Panc1 (cell line): ENCODE measurements around the gene MAPK1IP1L. TPM values are rescaled to one million over a fixed set of nuclear protein-coding genes. Genes with fewer than 3 reads are reported as not detected.

Source experiments
- ATAC-seq: fragments of 200-7000 bp; cut with Tn5 transposase; 2 replicates; pipeline ENCODE4 v1.9.1; 2020; ENCODE audit warnings: mild to moderate bottlenecking, moderate library complexity
- BruUV-seq: library from RNA; stranded (reverse); fragments of 400-500 nt; replicated peaks from 2 replicates; lab custom pipeline; 2021; lab: Mats Ljungman, UMichigan
- CTCF ChIA-PET: fragments of 300-600 bp; sonication (Branson Sonifier 250); formaldehyde crosslinking; loops from one replicate; lab custom pipeline; 2022; ENCODE audit warnings: antibody characterized with exemption; lab: Charles Lee
- POLR2A ChIA-PET: fragments of 300-600 bp; sonication (Branson Sonifier 250); formaldehyde crosslinking; loops from one replicate; lab custom pipeline; 2022; ENCODE audit warnings: antibody characterized with exemption; lab: Charles Lee
- DNase-seq: peaks from one replicate; pipeline ENCODE4 v3.0.0-alpha.2; 2010; ENCODE audit warnings: low read depth, low spot score
- H3K27ac ChIP-seq: 2 replicates; pipeline ENCODE4 v1.5.1; 2011; ENCODE audit warnings: mild to moderate bottlenecking, low read length, inconsistent platforms
- H3K27me3 ChIP-seq: fragments of 200-500 bp; sonication (Bioruptor generic); 2 replicates; pipeline ENCODE4 v1.6.0; 2014; ENCODE audit warnings: low read length, inconsistent platforms; ENCODE audit not compliant: control insufficient read depth, insufficient read depth
- H3K36me3 ChIP-seq: fragments of 200-500 bp; sonication (Bioruptor generic); 2 replicates; pipeline ENCODE4 v1.5.1; 2014; ENCODE audit warnings: inconsistent platforms, mild to moderate bottlenecking, low read length, moderate library complexity; ENCODE audit not compliant: control insufficient read depth, insufficient read depth
- H3K4me1 ChIP-seq: 2 replicates; pipeline ENCODE4 v1.5.1; 2011; ENCODE audit warnings: inconsistent platforms, mild to moderate bottlenecking, low read length, moderate library complexity; ENCODE audit not compliant: control insufficient read depth, insufficient read depth
- H3K4me3 ChIP-seq, 2 experiments: 2 replicates each; pipeline ENCODE4 v1.5.1; 2011 to 2012; ENCODE audit warnings: low read depth in 2 of 2, low read length in 2 of 2, mild to moderate bottlenecking in 2 of 2, inconsistent platforms in 1 of 2, moderate library complexity in 1 of 2
- H3K9me3 ChIP-seq: fragments of 200-500 bp; sonication (Bioruptor generic); 2 replicates; pipeline ENCODE4 v1.5.1; 2014; ENCODE audit warnings: low read depth, mild to moderate bottlenecking, inconsistent platforms, low read length, moderate library complexity; ENCODE audit not compliant: control insufficient read depth, insufficient read depth
- POLR2AphosphoS5 ChIP-seq: IDR thresholded peaks from 2 replicates; pipeline ENCODE4 v1.6.1; 2012; ENCODE audit warnings: mild to moderate bottlenecking, low read depth, low read length, moderate library complexity
- REST ChIP-seq, 2 experiments: IDR thresholded peaks; 2 replicates each; pipeline ENCODE4 v1.6.1; 2011 to 2012; ENCODE audit warnings: low read depth in 2 of 2, control low read depth in 1 of 2, low read length in 1 of 2, mild to moderate bottlenecking in 1 of 2, moderate library complexity in 1 of 2; ENCODE audit not compliant: insufficient read depth in 1 of 2
- SIN3A ChIP-seq: IDR thresholded peaks from 2 replicates; pipeline ENCODE4 v1.6.1; 2012; ENCODE audit warnings: low read depth, mild to moderate bottlenecking, low read length, moderate library complexity, borderline replicate concordance; ENCODE audit not compliant: insufficient read depth
- TCF7L2 ChIP-seq: IDR thresholded peaks from 2 replicates; pipeline ENCODE4 v1.6.1; 2011; ENCODE audit warnings: mild to moderate bottlenecking, low read depth, low read length, inconsistent platforms
- in situ Hi-C: cut with HindIII; loops from 2 replicates; pipeline ENCODE4 v1.10.0; 2016; ENCODE audit warnings: low sequenced_read_pairs, low pct_unique_long_range_greater_than_20kb
- intact Hi-C: fragments of 100-400 bp; cut with micrococcal nuclease; formaldehyde crosslinking; loops from one replicate; pipeline ENCODE4 v1.10.0; 2022; ENCODE audit not compliant: unreplicated experiment
- total RNA-seq: library from RNA; stranded (reverse); gene quantifications from one replicate; pipeline ENCODE4 v1.2.1, GENCODE V29; 2021; ENCODE audit not compliant: unreplicated experiment
- TF ChIP-seq, protein P1 (sequence below): fragments of 450-650 bp; IDR thresholded peaks from 2 replicates; pipeline ENCODE4 v1.5.1; 2017; ENCODE audit warnings: mild to moderate bottlenecking

MAPK1IP1L gene
- total RNA-seq, 1 experiment from 2014 or later: 79.4 TPM

DNA sequence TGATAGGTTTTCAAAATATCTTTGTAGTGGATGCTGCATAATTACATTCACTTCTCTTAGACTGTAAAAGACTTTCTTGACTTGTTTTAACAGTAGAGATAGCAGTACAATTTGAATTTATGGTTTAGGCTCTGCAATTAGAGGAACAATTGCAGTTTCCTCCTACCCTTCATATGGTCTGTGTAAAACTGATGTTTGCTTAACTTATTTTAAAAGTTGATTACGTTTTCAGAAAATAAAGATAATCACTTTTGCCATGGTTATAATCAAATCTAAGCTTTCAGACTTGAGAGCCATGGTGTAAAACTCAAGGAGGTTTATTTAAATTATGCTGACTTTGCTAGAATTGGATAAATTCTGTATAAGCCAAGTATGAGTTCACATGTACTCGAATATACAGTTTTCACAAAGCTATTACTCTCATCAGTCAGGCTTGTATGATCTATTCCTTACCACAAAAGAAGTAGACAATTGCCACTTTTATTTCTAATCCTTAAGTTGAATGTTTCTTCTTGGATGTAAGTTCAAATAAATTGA lies 2.5 kb upstream of the MAPK1IP1L start:
- no peak for ATAC-seq
- no peak for DNase-seq
- TF ChIP-seq SIN3A: no peak
- TF ChIP-seq REST (IDR thresholded peaks at IDR 0.05; ENCODE audit: insufficient read depth in 1 of 2, low read depth in 2 of 2, low read length in 1 of 2): no peak
- TF ChIP-seq, protein P1, sequence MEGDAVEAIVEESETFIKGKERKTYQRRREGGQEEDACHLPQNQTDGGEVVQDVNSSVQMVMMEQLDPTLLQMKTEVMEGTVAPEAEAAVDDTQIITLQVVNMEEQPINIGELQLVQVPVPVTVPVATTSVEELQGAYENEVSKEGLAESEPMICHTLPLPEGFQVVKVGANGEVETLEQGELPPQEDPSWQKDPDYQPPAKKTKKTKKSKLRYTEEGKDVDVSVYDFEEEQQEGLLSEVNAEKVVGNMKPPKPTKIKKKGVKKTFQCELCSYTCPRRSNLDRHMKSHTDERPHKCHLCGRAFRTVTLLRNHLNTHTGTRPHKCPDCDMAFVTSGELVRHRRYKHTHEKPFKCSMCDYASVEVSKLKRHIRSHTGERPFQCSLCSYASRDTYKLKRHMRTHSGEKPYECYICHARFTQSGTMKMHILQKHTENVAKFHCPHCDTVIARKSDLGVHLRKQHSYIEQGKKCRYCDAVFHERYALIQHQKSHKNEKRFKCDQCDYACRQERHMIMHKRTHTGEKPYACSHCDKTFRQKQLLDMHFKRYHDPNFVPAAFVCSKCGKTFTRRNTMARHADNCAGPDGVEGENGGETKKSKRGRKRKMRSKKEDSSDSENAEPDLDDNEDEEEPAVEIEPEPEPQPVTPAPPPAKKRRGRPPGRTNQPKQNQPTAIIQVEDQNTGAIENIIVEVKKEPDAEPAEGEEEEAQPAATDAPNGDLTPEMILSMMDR: no peak
- no peak for TF ChIP-seq POLR2AphosphoS5
- no peak for TF ChIP-seq TCF7L2
- Histone ChIP-seq H3K4me1 (peaks cover 10% of the 10 kb centered on the region), H3K36me3 (peaks cover 13% of the 10 kb centered on the region), H3K4me3 (no peak overlapping the region), H3K9me3 (no peaks in the 10 kb centered on the region), H3K27ac (no peak overlapping the region), H3K27me3 (no peaks in the 10 kb centered on the region)
- CTCF ChIA-PET: no interaction called here
- BruUV-seq: no TSS peak
- intact Hi-C loops (no loop called here), in situ Hi-C loops (no loop called here)
- POLR2A ChIA-PET: no interaction called here

GRCh38 chr14:55051165-55051422 lies 353 bp upstream of the MAPK1IP1L start:
- TF ChIP-seq TCF7L2 (no peak), SIN3A (no peak), POLR2AphosphoS5 (no peak), REST (IDR thresholded peaks at IDR 0.05; ENCODE audit: insufficient read depth in 1 of 2, low read depth in 2 of 2, low read length in 1 of 2) (no peak)
- TF ChIP-seq, protein P1: no peak
- DNase-seq (no peak), ATAC-seq (no peak)
- ChIA-PET POLR2A (interaction anchor here (0.5 to 1.4 kb wide), 4 partner anchors 20 to 1097 kb away, joined by 3 to 6 read pairs (median 4); no protein-coding TSS in a partner anchor), CTCF (interaction anchor here (1.2 kb wide), 1 partner anchor 220 kb away, joined by 3 read pairs; the partner anchor contains the start of gene FBXO34)
- Histone ChIP-seq H3K9me3 (no peaks in the 10 kb centered on the region), H3K4me3 (peak overlapping the region; percentile 86 to 92), H3K27me3 (no peaks in the 10 kb centered on the region), H3K36me3 (peaks cover 10% of the 10 kb centered on the region), H3K27ac (peak overlapping the region; percentile 92), H3K4me1 (peaks cover 10% of the 10 kb centered on the region)
- no TSS peak for BruUV-seq
- in situ Hi-C loops: no loop called here
- intact Hi-C loops: no loop called here
